ENCODE data around the gene RBMS3.

Gene RBMS3

GRCh38 chr3:29426302-29427226, 145.7 kb downstream of the RBMS3 start:
- in situ Hi-C loops (cut with MboI; ENCODE audit: low sequenced_read_pairs) = no loop called here

DNA sequence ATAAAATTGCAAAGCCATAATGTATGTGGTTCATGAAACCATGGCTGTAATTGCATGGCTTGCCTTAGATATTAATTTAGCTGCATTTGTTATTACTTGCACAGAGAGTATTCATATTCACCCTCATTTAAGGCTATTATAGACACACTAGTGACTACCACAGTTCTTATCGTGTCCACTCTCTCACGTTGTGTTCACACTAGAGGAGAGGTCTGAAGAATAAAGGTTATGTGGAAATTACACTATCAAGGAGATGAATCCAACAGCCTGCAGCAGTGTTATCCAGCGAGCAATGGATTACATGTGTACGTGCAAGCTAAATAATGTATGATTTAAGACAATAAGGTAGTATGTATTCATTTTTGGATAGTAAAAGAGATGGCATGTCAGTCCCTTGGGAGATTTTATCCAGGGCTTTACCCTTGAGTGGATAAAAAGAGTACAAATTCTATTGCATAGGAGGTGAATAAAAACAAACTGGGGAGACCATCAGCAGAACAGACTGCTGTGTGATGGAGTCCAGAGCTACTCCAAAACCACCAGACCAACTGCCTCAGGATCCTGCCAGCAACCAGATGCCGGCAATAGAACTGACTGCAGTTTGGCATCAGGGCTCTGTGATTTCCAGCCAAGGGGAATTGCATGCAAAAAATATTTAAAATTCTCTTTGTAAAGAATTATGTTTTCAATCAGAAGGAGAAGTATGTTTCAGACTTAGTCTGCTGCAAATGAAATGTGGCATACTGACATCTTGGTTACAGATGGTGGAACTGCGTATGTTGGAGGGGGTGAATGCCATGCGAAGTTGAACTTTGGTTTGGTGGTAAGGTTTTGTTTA, 146.6 kb downstream of the RBMS3 start:
- in situ Hi-C loops (cut with MboI; ENCODE audit: low sequenced_read_pairs) = no loop called here

DNA sequence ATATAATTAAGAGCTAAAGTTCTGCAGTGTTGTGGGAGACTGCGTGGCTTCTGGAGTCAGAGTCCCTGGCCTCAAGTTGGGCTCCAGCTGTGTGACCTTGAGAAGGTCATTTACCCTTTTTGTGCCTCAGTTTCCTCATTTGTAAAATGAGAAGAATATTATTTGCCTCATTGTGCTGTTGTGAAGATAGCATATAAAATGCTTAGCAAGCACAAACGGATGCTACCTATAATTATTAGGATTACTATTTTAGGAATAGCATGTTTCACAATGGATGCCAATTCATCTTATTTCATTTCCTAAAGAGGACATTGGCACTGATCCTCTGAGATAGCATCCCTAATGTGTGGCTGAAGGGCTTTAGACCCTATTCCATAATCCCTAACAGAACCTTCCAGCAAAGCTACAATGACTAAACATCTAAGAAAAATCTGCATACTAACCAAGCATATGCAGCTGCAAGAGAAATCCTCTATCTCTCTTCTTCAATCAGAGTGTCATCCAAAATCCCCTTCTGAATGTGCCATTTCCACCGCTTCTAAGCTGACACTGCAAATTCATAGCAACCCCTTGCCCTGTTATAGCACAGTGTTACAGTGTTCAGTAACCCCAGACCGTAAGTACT, 148.3 kb downstream of the RBMS3 start:
- in situ Hi-C loops (cut with MboI; ENCODE audit: low sequenced_read_pairs) = no loop called here

GRCh38 chr3:29430558-29430971, 149.7 kb downstream of the RBMS3 start:
- in situ Hi-C loops (cut with MboI; ENCODE audit: low sequenced_read_pairs) = no loop called here

DNA sequence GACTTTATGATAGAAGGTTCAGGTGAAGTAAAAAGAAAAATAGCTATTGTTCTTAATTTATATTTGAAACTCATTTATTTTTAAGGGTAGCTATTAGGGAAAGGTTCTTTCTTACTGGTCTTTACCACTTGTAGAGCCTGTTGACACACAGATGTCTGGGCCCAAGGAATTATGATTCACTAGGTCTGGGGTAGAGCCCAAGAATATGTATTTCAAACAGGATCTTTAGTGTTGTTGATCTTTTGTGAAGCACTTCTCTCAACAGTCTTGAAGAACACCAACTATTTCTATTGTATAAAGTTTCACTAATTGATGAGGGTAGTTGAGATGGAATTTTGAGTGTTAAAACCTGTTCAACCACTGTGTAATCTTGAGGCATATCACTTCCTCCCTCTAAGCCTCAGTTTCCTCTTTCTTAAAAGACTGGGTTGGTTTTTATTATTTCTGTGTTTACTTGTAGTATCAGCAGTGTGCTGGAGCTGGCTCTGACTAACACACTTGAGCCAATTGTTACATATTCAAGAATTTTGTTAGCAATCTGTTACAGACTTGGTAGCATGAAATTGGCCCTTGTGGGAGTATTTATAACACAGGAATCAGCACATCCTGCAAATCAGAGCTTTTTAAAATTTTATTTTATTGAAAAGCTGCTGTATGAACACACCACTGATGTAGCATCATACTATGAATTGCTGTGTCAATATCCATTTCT, 155.9 kb downstream of the RBMS3 start:
- in situ Hi-C loops (cut with MboI; ENCODE audit: low sequenced_read_pairs) = no loop called here

DNA sequence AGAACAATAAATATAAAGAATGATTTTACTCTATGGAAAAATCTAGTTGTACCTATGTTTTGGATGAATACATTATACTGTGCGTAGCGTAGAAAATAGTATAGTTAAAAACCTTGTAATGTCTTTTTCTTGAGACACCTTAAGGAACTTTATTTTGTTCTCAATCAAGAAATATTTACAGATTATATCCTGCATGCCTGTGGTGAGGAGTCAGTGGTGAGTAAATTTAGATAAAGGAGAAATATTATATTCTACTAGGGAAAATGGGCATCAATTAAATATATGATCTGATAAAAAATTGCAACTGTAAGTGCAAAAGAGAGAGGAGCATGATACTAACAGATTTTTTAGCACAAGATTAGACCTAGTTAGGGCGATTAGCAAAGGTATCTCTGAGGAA, 157.7 kb downstream of the RBMS3 start:
- in situ Hi-C loops (cut with MboI; ENCODE audit: low sequenced_read_pairs) = no loop called here

DNA sequence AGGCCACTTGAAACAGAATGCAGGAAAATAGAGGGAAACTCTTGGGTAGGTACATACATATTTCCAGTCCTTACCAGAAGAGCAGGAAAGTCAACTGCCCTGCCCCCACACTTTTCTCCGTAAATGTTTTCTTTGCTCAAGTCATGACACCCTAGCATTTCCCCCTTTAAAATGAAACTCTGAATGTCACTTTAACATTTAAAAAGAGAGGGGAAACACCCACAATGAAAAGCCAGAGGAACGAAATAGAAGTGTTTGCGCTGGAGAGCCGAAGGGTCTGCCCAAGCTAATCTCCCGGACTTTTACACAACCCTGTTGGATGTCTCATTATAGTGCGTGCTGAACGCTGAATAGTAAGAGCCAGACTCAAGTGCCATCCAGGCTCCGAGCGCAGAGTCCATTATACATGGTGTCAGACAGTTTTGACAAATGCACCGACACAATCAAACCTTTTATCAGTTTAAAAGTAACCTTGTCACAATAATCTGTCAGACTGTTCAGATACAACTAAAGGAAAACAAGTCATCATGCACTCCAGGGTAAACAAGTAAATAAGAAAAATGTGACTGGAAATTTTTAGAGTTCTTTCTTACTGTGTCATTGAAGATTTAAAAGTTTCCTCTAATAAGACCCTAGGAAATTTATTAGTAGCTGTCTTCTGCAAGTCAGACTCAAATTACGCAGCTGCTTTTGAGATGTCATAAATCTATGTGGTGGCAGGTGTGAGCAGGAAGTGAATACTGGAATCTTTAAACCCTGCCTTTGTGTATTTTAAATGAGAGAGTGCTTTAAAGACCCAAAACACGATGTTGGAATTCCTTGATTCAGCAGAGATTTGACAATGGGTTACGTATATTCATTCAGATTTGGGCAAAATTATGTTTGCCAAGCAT, 159.8 kb downstream of the RBMS3 start:
- in situ Hi-C loops (cut with MboI; ENCODE audit: low sequenced_read_pairs) = no loop called here

GRCh38 chr3:29441422-29441821, 160.6 kb downstream of the RBMS3 start:
- in situ Hi-C loops (cut with MboI; ENCODE audit: low sequenced_read_pairs) = no loop called here

- in situ Hi-C loops (cut with MboI; ENCODE audit: low sequenced_read_pairs) = no loop called here
Measured at GRCh38 chr3:29447946-29448627, 167.2 kb downstream of the RBMS3 start.

GRCh38 chr3:29451920-29452319, 171.0 kb downstream of the RBMS3 start:
- in situ Hi-C loops (cut with MboI; ENCODE audit: low sequenced_read_pairs) = no loop called here

DNA sequence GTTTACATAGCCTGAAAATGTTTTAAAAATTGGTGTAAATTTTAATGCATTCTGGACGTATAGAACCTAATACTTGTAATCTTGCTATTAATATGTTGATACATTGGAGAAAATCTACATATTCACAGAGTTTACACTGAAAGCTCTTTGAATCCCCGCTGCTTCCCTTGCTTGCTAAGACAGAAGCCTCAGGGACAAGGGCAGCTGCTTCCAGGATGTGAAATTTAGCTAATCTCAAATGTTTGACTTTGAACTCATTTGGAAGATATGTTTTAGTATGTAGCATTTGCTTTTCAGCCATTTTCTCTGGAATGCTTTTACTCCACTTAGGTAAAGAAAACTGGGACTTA, 172.0 kb downstream of the RBMS3 start:
- in situ Hi-C loops (cut with MboI; ENCODE audit: low sequenced_read_pairs) = no loop called here

DNA sequence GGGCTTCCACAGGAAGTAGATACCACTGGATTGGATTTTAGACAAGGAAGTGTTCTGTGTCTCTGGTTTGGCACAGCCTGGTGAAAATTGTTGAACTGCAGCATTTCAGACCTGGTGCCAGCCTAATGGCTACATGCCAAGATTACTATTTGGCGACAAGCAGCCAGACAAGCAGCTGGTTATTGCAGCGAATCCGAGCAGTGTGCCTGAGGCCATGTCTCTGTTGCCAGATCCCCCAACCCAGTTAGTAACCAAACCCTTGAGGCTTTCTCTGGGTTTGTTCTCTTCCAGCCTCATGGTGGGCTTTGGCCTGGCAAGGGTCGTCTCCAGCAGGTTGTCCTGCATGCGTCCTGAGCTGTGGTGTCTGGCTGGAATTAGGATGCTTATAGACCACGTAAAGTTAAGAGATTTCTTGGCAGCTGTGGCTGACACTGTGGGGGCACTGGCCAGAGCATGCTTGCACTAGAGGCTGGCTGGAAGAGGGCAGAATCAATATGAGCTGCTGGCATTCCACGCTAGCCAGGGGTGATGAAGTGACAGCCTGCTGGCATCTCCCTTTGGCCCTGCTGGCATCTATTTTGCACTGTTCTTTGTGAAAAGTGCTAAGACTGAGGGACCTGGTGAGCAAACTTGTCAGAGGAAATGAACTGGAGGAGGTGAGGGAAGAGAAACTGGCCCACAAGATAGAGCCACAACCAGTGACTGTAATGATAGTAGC, 172.6 kb downstream of the RBMS3 start:
- in situ Hi-C loops (cut with MboI; ENCODE audit: low sequenced_read_pairs) = no loop called here

DNA sequence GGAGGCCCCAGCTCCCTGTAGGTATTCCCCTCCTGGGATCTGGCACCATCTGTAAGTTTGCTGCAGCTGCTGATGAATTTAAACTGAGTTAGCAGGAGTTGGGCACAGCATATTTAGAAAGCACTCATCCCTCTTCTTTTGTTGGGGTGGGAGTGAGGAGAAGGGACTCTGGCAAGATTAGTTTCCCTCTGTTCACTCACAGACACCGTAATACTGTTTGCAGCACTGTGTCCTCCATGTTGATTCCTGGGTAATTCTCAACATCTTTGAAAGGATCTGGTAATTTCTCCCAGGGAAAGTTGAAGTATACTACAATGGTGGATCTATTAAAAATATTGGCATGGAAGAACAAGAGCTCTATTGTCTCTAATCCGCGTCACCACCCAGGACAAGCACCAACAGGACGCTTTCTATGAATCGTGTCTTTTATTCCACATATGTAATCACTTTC, 173.3 kb downstream of the RBMS3 start:
- in situ Hi-C loops (cut with MboI; ENCODE audit: low sequenced_read_pairs) = no loop called here

DNA sequence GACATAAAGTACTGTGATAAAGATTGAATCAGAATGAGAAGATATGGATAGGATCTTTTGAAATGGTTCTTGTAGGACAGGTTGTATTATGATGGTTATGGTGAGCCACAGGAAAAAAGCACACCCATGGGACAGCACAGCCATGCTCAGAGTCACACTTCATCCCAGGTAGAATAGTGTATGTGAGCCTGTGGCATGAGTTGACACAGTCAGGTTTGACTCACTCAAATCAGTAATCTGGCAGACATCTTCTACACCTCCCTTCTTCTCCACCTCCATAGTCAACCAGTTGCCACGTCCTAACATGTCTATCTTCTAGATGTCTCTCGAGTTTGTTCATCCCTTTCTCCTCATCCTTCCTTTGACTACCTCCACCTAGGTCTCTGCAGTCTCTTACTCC, 176.0 kb downstream of the RBMS3 start:
- in situ Hi-C loops (cut with MboI; ENCODE audit: low sequenced_read_pairs) = no loop called here

GRCh38 chr3:29463304-29463703, 182.4 kb downstream of the RBMS3 start:
- in situ Hi-C loops (cut with MboI; ENCODE audit: low sequenced_read_pairs) = no loop called here

DNA sequence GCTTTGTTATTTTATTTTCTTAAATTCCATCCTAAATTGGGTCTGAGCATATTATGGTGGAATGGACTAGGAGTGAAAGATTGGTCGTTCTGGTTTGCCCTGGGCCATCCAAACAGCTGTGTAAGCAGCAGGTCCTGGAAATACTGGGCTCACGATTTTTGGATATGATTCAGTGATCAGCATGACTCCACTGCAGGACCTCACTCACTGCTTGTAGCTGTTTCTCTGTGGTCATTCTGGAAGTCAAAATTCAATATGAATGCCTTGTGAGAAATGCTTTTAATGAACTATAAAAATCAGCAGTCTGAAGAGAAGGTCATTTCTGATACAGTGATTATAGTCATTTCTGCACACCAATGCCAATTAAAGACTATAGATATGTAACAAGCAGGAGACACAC, 185.0 kb downstream of the RBMS3 start:
- in situ Hi-C loops (cut with MboI; ENCODE audit: low sequenced_read_pairs) = no loop called here

GRCh38 chr3:29466442-29466841, 185.6 kb downstream of the RBMS3 start:
- in situ Hi-C loops (cut with MboI; ENCODE audit: low sequenced_read_pairs) = no loop called here

DNA sequence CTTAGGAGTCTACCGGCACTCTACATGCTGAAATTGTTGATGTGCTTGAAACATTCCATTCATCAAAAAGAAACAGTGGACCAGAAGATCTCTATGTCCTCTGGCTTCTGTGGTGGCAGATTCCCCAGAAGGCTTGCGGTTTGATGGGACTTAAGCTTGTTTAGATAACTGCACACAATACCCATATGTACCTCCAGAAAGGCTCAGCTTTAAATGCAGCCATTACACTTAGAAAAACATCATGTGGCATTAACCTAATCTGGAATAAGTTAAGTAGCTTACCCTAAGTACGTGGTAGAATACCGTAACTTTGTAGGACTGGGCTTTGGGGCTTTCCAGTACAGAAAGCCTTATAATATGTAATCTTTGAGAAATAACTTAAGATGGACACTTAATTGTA, 187.3 kb downstream of the RBMS3 start:
- in situ Hi-C loops (cut with MboI; ENCODE audit: low sequenced_read_pairs) = no loop called here
